Stomach (tissue), 9 donors: ENCODE measurements around the gene LGR4. TPM values are rescaled to one million over a fixed set of nuclear protein-coding genes. Genes with fewer than 3 reads are reported as not detected.

Experiments
- DNase-seq, 2 donors: peaks; one replicate each; pipeline versions ENCODE4 v3.0.0 to v3.0.0-alpha.2; 2013 to 2019
- H3K27ac ChIP-seq, 5 donors: fragments of 200-600 bp in 4 of 5; sonication (generic) in 4 of 5; one replicate each; pipeline ENCODE4 v1.5.1; 2013 to 2019; ENCODE audit warnings: mild to moderate bottlenecking in 1 of 5, moderate library complexity in 1 of 5
- H3K27me3 ChIP-seq, 3 donors: fragments of 200-600 bp; sonication (generic); one replicate each; pipeline ENCODE4 v1.5.1; 2017 to 2019; ENCODE audit warnings: mixed run types in 1 of 3
- H3K36me3 ChIP-seq, 4 donors: fragments of 200-600 bp; sonication (generic); 1 replicate in 3 of 4; 2 replicates in 1 of 4; pipeline ENCODE4 v1.5.1; 2016 to 2019
- H3K4me1 ChIP-seq, 4 donors: fragments of 200-600 bp; sonication (generic); one replicate each; pipeline ENCODE4 v1.5.1; 2016 to 2019
- H3K4me3 ChIP-seq, 4 donors: fragments of 200-600 bp; sonication (generic) in 3 of 4; one replicate each; pipeline ENCODE4 v1.5.1; 2016 to 2019; ENCODE audit warnings: mild to moderate bottlenecking in 1 of 4
- H3K9me3 ChIP-seq, 4 donors: fragments of 200-600 bp; sonication (generic); one replicate each; pipeline ENCODE4 v1.5.1; 2016 to 2019
- EP300 ChIP-seq: sonication (generic); formaldehyde crosslinking; IDR thresholded peaks from one replicate; pipeline ENCODE4 v1.6.1; 2017; ENCODE audit warnings: antibody characterized with exemption
- POLR2A ChIP-seq, 4 donors: fragments of 450-650 bp; IDR thresholded peaks; one replicate each; pipeline ENCODE4 v1.6.1; 2016; ENCODE audit warnings: antibody characterized with exemption in 4 of 4, control low read depth in 2 of 4, mild to moderate bottlenecking in 1 of 4, moderate library complexity in 1 of 4
- POLR2AphosphoS5 ChIP-seq, 3 donors: sonication (generic); formaldehyde crosslinking; IDR thresholded peaks; one replicate each; pipeline ENCODE4 v1.6.1; 2016; ENCODE audit warnings: antibody characterized with exemption in 3 of 3
- WGBS, 5 donors: extraction: QIAGEN DNeasy Blood & Tissue Kit in 3 of 5; methylation state at CpG; one replicate each; pipeline versions ENCODE4 v1.1.5 to v1.1.7; 2013 to 2018; 5-methylcytosine and 5-hydroxymethylcytosine counted together
- intact Hi-C: fragments of 100-400 bp; cut with DNase I; formaldehyde crosslinking; loops from one replicate; pipeline ENCODE4 v1.15.1; 2023; ENCODE audit warnings: low total_unique reads
- polyA plus RNA-seq, 3 donors: library from polyadenylated mRNA; stranded (reverse); fragments of 200-250 nt; gene quantifications; one replicate each; pipeline ENCODE4 v1.2.3, GENCODE V29; 2013
- total RNA-seq, 5 donors: library from RNA; depleted of rRNA; stranded (reverse); fragments of >200 nt; gene quantifications; one replicate each; pipeline versions ENCODE4 v1.1.0 to v1.2.3, GENCODE V29; 2014 to 2016
- TF ChIP-seq, protein P1 (sequence below), 7 experiments: fragments of 450-650 bp in 4 of 7; fragments of 200-600 bp in 3 of 7; sonication (generic) in 3 of 7; IDR thresholded peaks; one replicate each; pipeline ENCODE4 v1.5.1; 2016 to 2019; ENCODE audit warnings: antibody characterized with exemption in 7 of 7, control low read depth in 2 of 7, mild to moderate bottlenecking in 1 of 7
- donor health status: healthy with polysubstance abuse.
- donor health status: Bipolar disorder and iron deficiency.
- donor health status: healthy.

The LGR4 gene
- total and polyA plus RNA-seq, 8 donors = 5.6 to 236 (median 31.3) TPM

GRCh38 chr11:27412192-27412691 lies 60.3 kb downstream of the LGR4 start:
- TF ChIP-seq, protein P1, sequence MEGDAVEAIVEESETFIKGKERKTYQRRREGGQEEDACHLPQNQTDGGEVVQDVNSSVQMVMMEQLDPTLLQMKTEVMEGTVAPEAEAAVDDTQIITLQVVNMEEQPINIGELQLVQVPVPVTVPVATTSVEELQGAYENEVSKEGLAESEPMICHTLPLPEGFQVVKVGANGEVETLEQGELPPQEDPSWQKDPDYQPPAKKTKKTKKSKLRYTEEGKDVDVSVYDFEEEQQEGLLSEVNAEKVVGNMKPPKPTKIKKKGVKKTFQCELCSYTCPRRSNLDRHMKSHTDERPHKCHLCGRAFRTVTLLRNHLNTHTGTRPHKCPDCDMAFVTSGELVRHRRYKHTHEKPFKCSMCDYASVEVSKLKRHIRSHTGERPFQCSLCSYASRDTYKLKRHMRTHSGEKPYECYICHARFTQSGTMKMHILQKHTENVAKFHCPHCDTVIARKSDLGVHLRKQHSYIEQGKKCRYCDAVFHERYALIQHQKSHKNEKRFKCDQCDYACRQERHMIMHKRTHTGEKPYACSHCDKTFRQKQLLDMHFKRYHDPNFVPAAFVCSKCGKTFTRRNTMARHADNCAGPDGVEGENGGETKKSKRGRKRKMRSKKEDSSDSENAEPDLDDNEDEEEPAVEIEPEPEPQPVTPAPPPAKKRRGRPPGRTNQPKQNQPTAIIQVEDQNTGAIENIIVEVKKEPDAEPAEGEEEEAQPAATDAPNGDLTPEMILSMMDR (IDR thresholded peaks at IDR 0.05) = no peak
- no peak for TF ChIP-seq POLR2A (IDR thresholded peaks at IDR 0.05)
- no peak for TF ChIP-seq POLR2AphosphoS5 (IDR thresholded peaks at IDR 0.05)
- no peak for TF ChIP-seq EP300
- Histone ChIP-seq H3K4me1 (peaks cover 0 to 32% (median 14%) of the 10 kb centered on the region in 4 donors), H3K27ac (no peak overlapping the region), H3K9me3 (no peaks in the 10 kb centered on the region), H3K36me3 (no peaks in the 10 kb centered on the region), H3K4me3 (no peak overlapping the region), H3K27me3 (no peaks in the 10 kb centered on the region)
- DNase-seq = no peak
- intact Hi-C loops = no loop called here

DNA sequence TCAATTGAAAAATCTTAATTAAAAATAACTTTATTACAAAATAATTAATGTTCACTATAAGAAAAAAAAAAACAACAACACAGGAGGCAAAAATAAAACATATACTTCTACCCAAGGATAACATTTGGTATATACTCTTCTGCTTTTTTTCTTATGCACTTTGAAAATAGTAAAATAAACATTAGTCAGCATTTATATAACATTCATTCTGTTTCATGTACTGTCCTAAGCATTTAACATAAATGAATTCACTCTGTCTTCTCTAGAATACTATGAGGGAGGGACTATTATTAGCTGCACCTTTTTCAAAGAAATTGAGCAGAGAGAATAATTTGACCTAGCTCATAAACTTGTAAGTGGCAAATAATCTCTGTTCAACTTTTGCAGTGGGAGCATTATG lies 61.3 kb downstream of the LGR4 start:
- peaks cover 0 to 31% (median 12%) of the 10 kb centered on the region in 4 donors for H3K4me1 ChIP-seq
- H3K36me3 ChIP-seq = no peaks in the 10 kb centered on the region
- intact Hi-C loops = no loop called here
- H3K27ac ChIP-seq = no peak overlapping the region
- no peak for TF ChIP-seq POLR2AphosphoS5 (IDR thresholded peaks at IDR 0.05)
- no peak for TF ChIP-seq POLR2A (IDR thresholded peaks at IDR 0.05)
- no peak for TF ChIP-seq EP300
- TF ChIP-seq, protein P1 (IDR thresholded peaks at IDR 0.05) = no peak
- no peaks in the 10 kb centered on the region for H3K27me3 ChIP-seq
- DNase-seq = no peak
- no peak overlapping the region for H3K4me3 ChIP-seq
- H3K9me3 ChIP-seq = no peaks in the 10 kb centered on the region

DNA sequence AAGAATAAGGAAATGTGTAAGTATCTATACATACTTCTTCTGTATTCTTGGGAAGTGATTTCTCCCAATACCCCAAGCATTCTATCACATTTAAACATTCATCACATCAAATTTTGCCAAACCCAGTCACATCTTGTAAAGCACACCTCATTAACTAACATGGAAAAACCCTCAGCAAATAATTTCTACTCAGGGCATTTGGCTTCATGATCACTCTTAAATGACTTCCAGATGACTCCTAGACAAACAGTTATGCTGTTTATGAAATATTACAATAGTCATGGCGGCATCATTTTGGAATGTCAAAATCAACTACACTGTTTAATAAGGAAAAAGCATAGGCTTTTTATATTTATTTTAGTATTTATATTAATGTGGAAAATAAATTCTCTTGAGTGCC lies 62.3 kb downstream of the LGR4 start:
- H3K9me3 ChIP-seq = no peaks in the 10 kb centered on the region
- intact Hi-C loops = no loop called here
- 91 to 100% (median 97%) methylated on average over 1 of the region's 1 CpG for WGBS, 5 donors
- no peaks in the 10 kb centered on the region for H3K27me3 ChIP-seq
- TF ChIP-seq EP300 (no peak), POLR2AphosphoS5 (IDR thresholded peaks at IDR 0.05) (no peak), POLR2A (IDR thresholded peaks at IDR 0.05) (no peak)
- TF ChIP-seq, protein P1 (IDR thresholded peaks at IDR 0.05) = no peak
- H3K4me1 ChIP-seq = peaks cover 0 to 23% (median 8%) of the 10 kb centered on the region in 4 donors
- no peak overlapping the region for H3K27ac ChIP-seq
- DNase-seq = no peak
- no peaks in the 10 kb centered on the region for H3K36me3 ChIP-seq
- H3K4me3 ChIP-seq = no peak overlapping the region

- intact Hi-C loops = no loop called here
- Histone ChIP-seq H3K4me1 (peaks cover 0 to 23% (median 6%) of the 10 kb centered on the region in 4 donors), H3K9me3 (no peaks in the 10 kb centered on the region), H3K27me3 (no peaks in the 10 kb centered on the region), H3K4me3 (no peak overlapping the region), H3K27ac (no peak overlapping the region), H3K36me3 (no peaks in the 10 kb centered on the region)
- no peak for DNase-seq
- 76 to 89% (median 83%) methylated on average over 2 of the region's 2 CpGs for WGBS, 5 donors
- TF ChIP-seq, protein P1 (IDR thresholded peaks at IDR 0.05) = no peak
- TF ChIP-seq POLR2AphosphoS5 (IDR thresholded peaks at IDR 0.05) = no peak
- TF ChIP-seq POLR2A (IDR thresholded peaks at IDR 0.05) = no peak
- no peak for TF ChIP-seq EP300
These were observed 62.8 kb downstream of the LGR4 start for GRCh38 chr11:27409742-27410141.
